ENCODE results near the gene SMARCC1.

GRCh38 chr3:47628426-47628825 lies 153.3 kb downstream of the SMARCC1 start:
- TF ChIP-seq CTCF (IDR thresholded peaks at IDR 0.05) (no peak), POLR2A (IDR thresholded peaks at IDR 0.05) (no peak)

All from testis (tissue), 2 donors.